Measurements from ENCODE around the gene ZNHIT3.

Gene ZNHIT3

DNA sequence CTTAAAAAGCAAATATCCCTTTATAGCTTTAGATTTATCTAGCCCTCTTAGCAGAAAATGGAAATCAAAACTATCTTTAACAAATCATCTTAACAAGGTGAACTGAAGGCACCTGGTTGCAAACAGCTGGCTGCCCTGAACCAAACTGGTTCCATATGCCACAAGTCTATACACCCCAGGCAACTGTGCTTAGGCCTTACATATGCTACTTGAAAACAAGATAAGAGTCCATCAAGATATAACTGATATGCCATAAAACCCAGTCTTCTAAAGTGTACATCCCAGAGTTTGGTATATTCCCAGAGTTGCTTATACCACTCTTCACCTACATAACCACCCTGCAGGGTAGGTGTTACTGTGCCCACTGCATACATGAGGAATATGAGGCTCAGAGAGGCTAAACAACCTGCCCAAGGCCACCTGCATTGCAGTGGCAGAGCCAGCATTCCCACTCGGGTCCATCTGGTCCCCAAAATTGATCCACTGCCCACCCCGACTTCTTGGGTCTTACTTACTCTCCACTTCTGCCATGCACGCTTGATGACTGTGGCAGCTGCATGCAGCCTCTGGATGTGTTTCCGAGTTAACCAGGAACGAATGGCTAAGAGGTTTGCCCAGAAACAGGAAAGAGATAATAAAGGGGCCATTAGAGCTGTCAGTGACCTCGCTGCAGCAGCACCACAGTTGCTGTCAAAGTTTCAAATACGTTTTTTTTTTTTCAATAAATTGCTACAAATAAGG, 12.2 kb downstream of the ZNHIT3 start:
- H3K4me3 ChIP-seq (ENCODE audit: low read depth, low read length): no peak overlapping the region
- TF ChIP-seq, protein P1, sequence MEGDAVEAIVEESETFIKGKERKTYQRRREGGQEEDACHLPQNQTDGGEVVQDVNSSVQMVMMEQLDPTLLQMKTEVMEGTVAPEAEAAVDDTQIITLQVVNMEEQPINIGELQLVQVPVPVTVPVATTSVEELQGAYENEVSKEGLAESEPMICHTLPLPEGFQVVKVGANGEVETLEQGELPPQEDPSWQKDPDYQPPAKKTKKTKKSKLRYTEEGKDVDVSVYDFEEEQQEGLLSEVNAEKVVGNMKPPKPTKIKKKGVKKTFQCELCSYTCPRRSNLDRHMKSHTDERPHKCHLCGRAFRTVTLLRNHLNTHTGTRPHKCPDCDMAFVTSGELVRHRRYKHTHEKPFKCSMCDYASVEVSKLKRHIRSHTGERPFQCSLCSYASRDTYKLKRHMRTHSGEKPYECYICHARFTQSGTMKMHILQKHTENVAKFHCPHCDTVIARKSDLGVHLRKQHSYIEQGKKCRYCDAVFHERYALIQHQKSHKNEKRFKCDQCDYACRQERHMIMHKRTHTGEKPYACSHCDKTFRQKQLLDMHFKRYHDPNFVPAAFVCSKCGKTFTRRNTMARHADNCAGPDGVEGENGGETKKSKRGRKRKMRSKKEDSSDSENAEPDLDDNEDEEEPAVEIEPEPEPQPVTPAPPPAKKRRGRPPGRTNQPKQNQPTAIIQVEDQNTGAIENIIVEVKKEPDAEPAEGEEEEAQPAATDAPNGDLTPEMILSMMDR (IDR thresholded peaks at IDR 0.05; ENCODE audit: low read depth, low read length): no peak
- DNase-seq (ENCODE audit: low read depth, low spot score): no peak
- in situ Hi-C loops (cut with HindIII; ENCODE audit: low sequenced_read_pairs): no loop called here

DNA sequence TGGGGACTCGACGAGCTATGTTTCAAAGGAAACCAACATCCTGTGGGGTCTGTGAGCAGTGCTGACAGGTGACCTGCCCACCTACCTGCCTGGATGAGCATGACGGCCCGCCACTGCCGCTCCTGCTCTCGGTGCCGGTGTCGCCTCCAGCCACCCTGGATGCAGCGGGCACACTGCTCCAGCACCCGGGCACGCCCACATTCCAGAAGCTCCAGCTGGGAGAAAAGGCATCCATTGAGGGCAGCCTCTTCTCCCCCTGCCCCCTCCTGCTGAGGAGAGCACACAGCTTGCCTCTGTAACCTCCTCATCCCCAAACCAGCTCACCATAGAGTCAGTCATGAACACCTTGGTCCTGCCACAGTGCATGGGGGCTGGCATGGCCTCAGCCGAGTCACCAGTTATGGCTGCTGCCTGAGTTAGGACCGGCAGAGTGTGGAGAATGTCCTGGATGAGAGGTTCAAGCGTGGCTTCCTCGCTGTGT, 14.3 kb downstream of the ZNHIT3 start:
- H3K4me3 ChIP-seq (ENCODE audit: low read depth, low read length): no peak overlapping the region
- in situ Hi-C loops (cut with HindIII; ENCODE audit: low sequenced_read_pairs): no loop called here
- no peak for DNase-seq (ENCODE audit: low read depth, low spot score)
- TF ChIP-seq, protein P1 (IDR thresholded peaks at IDR 0.05; ENCODE audit: low read depth, low read length): no peak

DNA sequence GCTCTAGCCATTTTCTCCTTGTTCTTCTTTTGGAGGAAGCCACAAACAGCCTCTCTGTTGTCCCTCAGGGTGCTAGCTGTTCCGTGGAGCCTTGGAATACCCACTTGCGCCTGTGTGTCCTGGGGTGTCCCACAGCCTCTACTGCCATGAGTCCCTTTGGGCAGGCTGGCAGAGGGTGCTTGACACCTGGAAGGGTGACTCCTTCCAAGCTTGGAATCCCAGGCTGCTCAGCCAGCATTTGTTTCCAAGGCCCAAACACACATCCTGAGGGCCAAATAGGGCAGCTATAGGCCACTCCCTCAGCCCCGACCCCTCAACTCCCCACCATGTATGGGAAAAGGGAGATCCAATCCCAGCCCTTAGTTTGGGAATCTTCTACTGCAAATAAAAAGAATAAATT, 14.9 kb downstream of the ZNHIT3 start:
- TF ChIP-seq, protein P1 (IDR thresholded peaks at IDR 0.05; ENCODE audit: low read depth, low read length): no peak
- DNase-seq (ENCODE audit: low read depth, low spot score): no peak
- in situ Hi-C loops (cut with HindIII; ENCODE audit: low sequenced_read_pairs): no loop called here
- no peak overlapping the region for H3K4me3 ChIP-seq (ENCODE audit: low read depth, low read length)

DNA sequence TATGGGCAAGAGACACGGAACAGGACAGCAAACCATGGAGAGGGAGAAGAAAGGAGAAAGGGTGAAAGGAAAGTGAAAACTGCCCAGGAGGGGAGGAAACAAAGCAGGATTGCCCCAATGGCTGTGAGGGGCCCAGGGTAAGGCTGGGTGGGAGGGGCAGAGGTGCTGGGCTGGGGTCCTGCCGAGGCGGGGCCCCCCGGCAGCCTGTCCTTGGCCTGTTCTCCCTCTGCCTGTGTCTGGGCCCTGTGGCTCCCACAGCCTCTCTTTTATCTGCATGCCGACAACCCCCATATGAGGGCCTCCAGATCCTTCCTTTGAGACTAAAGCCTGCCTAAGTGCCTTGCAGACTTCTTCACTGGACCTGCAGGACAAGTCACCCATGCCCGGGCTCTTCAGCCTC, 15.5 kb downstream of the ZNHIT3 start:
- TF ChIP-seq, protein P1 (IDR thresholded peaks at IDR 0.05; ENCODE audit: low read depth, low read length): no peak
- no peak overlapping the region for H3K4me3 ChIP-seq (ENCODE audit: low read depth, low read length)
- in situ Hi-C loops (cut with HindIII; ENCODE audit: low sequenced_read_pairs): no loop called here
- DNase-seq (ENCODE audit: low read depth, low spot score): no peak

DNA sequence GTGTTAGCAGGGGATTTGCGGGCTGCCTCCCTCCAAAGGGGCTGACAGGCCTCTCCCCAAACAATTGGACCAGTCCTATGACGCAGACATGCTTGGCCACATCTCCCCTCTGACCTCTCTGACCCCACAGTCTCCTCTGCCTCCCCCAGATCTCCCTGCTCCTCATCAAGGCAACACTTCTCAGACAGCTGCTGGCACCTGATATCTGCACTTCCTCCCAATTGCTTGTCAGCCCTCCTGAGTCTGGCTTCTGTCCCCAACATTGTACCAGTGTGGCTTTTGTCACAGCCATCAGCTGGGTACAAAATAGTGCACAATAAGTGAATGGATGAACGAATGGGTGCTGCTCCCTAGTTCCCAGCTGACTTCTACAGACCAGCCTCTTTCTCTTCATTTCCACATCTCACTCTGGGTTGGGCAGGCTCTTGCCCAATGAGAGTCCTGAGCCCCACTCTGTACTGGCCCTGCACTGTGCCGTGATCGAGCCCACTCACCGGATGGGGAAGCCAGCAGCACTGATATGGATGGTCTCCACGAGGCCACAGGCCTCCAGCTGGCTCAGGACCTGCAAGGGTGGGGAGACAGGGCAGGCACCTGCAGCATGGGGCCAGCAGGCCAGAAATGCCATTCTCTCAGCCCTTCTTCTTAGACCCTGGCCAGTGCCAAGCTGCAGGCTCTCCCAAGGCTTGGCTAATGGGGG, 17.1 kb downstream of the ZNHIT3 start:
- in situ Hi-C loops (cut with HindIII; ENCODE audit: low sequenced_read_pairs): no loop called here
- TF ChIP-seq, protein P1 (IDR thresholded peaks at IDR 0.05; ENCODE audit: low read depth, low read length): no peak
- no peak for DNase-seq (ENCODE audit: low read depth, low spot score)
- no peak overlapping the region for H3K4me3 ChIP-seq (ENCODE audit: low read depth, low read length)

DNA sequence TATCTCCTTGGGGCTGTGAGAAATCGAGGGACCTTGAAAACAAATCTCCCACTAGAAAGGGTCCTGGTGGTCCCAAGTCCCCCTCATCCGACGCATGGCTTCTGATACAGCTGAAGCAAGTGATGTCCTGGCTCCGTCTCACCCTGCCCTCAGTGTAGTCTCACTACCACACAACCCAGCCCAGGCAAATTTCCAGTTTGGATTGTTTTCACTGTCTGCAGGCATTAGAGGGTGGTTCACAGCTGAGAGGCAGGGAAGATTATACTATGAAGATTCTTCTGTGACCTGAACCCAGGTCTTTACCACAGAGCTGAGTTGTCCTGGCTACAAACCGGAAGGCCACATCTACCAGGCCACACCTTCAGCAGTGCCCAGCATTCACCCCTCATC, 17.7 kb downstream of the ZNHIT3 start:
- in situ Hi-C loops (cut with HindIII; ENCODE audit: low sequenced_read_pairs): no loop called here
- no peak for DNase-seq (ENCODE audit: low read depth, low spot score)
- TF ChIP-seq, protein P1 (IDR thresholded peaks at IDR 0.05; ENCODE audit: low read depth, low read length): no peak
- H3K4me3 ChIP-seq (ENCODE audit: low read depth, low read length): no peak overlapping the region
